IMR-90 (cell line): Measurements from ENCODE around the gene ZBP1. TPM values are rescaled to one million over a fixed set of nuclear protein-coding genes. Genes with fewer than 3 reads are reported as not detected.

ENCODE experiments used
- ATAC-seq: fragments of 200-7000 bp; cut with Tn5 transposase; 2 replicates; pipeline ENCODE4 v1.9.1; 2020; ENCODE audit warnings: low read depth, mild to moderate bottlenecking, moderate library complexity
- BruUV-seq: library from RNA; stranded (reverse); fragments of 400-500 nt; replicated peaks from 2 replicates; lab custom pipeline; 2021; lab: Mats Ljungman, UMichigan
- CTCF ChIA-PET: fragments of 300-600 bp; formaldehyde crosslinking; extraction: SDS; loops from one replicate; lab custom pipeline; 2021; ENCODE audit warnings: antibody characterized with exemption; lab: Yijun Ruan, JAX
- POLR2A ChIA-PET: fragments of 300-600 bp; sonication (Branson Sonifier 250); formaldehyde crosslinking; loops from one replicate; lab custom pipeline; 2022; ENCODE audit warnings: antibody characterized with exemption; ENCODE audit not compliant: unreplicated experiment; lab: Charles Lee
- DNase-seq: peaks from one replicate; pipeline ENCODE4 v3.0.0; 2013
- H2AFZ ChIP-seq: replicated peaks from 2 replicates; pipeline ENCODE3; 2013; ENCODE audit warnings: low read length, mild to moderate bottlenecking; ENCODE audit not compliant: poor library complexity
- H2AK5ac ChIP-seq: 2 replicates; pipeline ENCODE4 v1.6.1; 2013; ENCODE audit warnings: low read depth, low read length, inconsistent platforms
- H2AK9ac ChIP-seq: replicated peaks from 2 replicates; pipeline ENCODE3; 2013; ENCODE audit warnings: mild to moderate bottlenecking, low read depth, low read length, moderate library complexity; ENCODE audit not compliant: poor library complexity
- H2BK120ac ChIP-seq: 2 replicates; pipeline ENCODE4 v1.6.1; 2013; ENCODE audit warnings: low read depth, low read length, inconsistent platforms
- H2BK15ac ChIP-seq: 3 replicates; pipeline ENCODE4 v1.6.1; 2013; ENCODE audit warnings: low read depth, low read length, inconsistent platforms
- H2BK20ac ChIP-seq: 2 replicates; pipeline ENCODE4 v1.6.1; 2013; ENCODE audit warnings: low read depth, mild to moderate bottlenecking, inconsistent platforms, low read length, moderate library complexity
- H2BK5ac ChIP-seq: 2 replicates; pipeline ENCODE4 v1.6.1; 2013; ENCODE audit warnings: mild to moderate bottlenecking, low read depth, low read length, inconsistent platforms; ENCODE audit not compliant: poor library complexity, severe bottlenecking
- H3K14ac ChIP-seq: replicated peaks from 2 replicates; pipeline ENCODE4 v1.6.1; 2013; ENCODE audit warnings: low read depth, low read length, inconsistent platforms
- H3K18ac ChIP-seq: 2 replicates; pipeline ENCODE4 v1.6.1; 2013; ENCODE audit warnings: low read depth, low read length, control low read depth
- H3K23ac ChIP-seq: 2 replicates; pipeline ENCODE4 v1.6.1; 2013; ENCODE audit warnings: low read depth, low read length, inconsistent platforms
- H3K27ac ChIP-seq: 2 replicates; pipeline ENCODE4 v1.5.1; 2013; ENCODE audit warnings: mild to moderate bottlenecking, control low read depth, low read length; ENCODE audit not compliant: insufficient read depth
- H3K27me3 ChIP-seq: 2 replicates; pipeline ENCODE4 v1.6.1; 2013; ENCODE audit warnings: low read length; ENCODE audit not compliant: control insufficient read depth, insufficient read depth
- H3K36me3 ChIP-seq: 2 replicates; pipeline ENCODE4 v1.6.1; 2013; ENCODE audit warnings: low read length, mixed read lengths; ENCODE audit not compliant: control insufficient read depth, insufficient read depth
- H3K4ac ChIP-seq: 2 replicates; pipeline ENCODE4 v1.6.1; 2013; ENCODE audit warnings: low read depth, low read length, inconsistent platforms
- H3K4me1 ChIP-seq: 2 replicates; pipeline ENCODE4 v1.6.1; 2013; ENCODE audit warnings: low read length, mixed read lengths; ENCODE audit not compliant: control insufficient read depth, insufficient read depth
- H3K4me2 ChIP-seq: 2 replicates; pipeline ENCODE4 v1.6.1; 2013; ENCODE audit warnings: low read depth, mild to moderate bottlenecking, control low read depth, low read length, moderate library complexity
- H3K4me3 ChIP-seq: 2 replicates; pipeline ENCODE4 v1.5.1; 2013; ENCODE audit warnings: low read depth, mild to moderate bottlenecking, control low read depth, low read length, moderate library complexity; ENCODE audit not compliant: insufficient read depth
- H3K56ac ChIP-seq: 2 replicates; pipeline ENCODE4 v1.6.1; 2013; ENCODE audit warnings: low read length, inconsistent platforms; ENCODE audit not compliant: insufficient read depth; ENCODE audit errors: extremely low read depth
- H3K79me1 ChIP-seq, 2 experiments: 2 replicates each; pipeline ENCODE4 v1.6.1; 2013; ENCODE audit warnings: low read length in 2 of 2, inconsistent platforms in 1 of 2, low read depth in 1 of 2
- H3K9ac ChIP-seq: 2 replicates; pipeline ENCODE4 v1.6.1; 2013; ENCODE audit warnings: low read depth, low read length, control low read depth
- H3K9me1 ChIP-seq: 2 replicates; pipeline ENCODE4 v1.6.1; 2013; ENCODE audit warnings: low read length, inconsistent platforms; ENCODE audit not compliant: insufficient read depth
- H3K9me3 ChIP-seq: 2 replicates; pipeline ENCODE4 v1.6.1; 2013; ENCODE audit warnings: low read length; ENCODE audit not compliant: control insufficient read depth, insufficient read depth
- H4K20me1 ChIP-seq: 2 replicates; pipeline ENCODE4 v1.6.1; 2013; ENCODE audit warnings: low read length, inconsistent platforms; ENCODE audit not compliant: insufficient read depth
- H4K5ac ChIP-seq: 2 replicates; pipeline ENCODE4 v1.6.1; 2013; ENCODE audit warnings: mild to moderate bottlenecking, low read depth, low read length, control low read depth
- H4K8ac ChIP-seq, 2 experiments: 2 replicates each; pipeline ENCODE4 v1.6.1; 2013; ENCODE audit warnings: low read depth in 2 of 2, low read length in 2 of 2, control low read depth in 1 of 2, inconsistent platforms in 1 of 2
- H4K91ac ChIP-seq: 2 replicates; pipeline ENCODE4 v1.6.1; 2013; ENCODE audit warnings: low read depth, low read length, inconsistent platforms; ENCODE audit not compliant: insufficient read depth
- BHLHE40 ChIP-seq: fragments of 150-350 bp; IDR thresholded peaks from 2 replicates; pipeline ENCODE4 v1.6.1; 2016; ENCODE audit warnings: mild to moderate bottlenecking, low read depth, low read length
- CEBPB ChIP-seq: IDR thresholded peaks from 2 replicates; pipeline ENCODE4 v1.6.1; 2012; ENCODE audit warnings: low read depth, low read length, improper control_type of control experiment
- CHD1 ChIP-seq: IDR thresholded peaks from 2 replicates; pipeline ENCODE4 v1.6.1; 2012; ENCODE audit warnings: low read depth, low read length, improper control_type of control experiment
- CTCF ChIP-seq: conservative IDR thresholded peaks from 2 replicates; pipeline ENCODE4 v1.5.1; 2012; ENCODE audit warnings: mild to moderate bottlenecking, low read depth, low read length, improper control_type of control experiment
- ELK1 ChIP-seq: fragments of 150-350 bp; IDR thresholded peaks from 2 replicates; pipeline ENCODE4 v1.6.1; 2016; ENCODE audit warnings: low read depth, mild to moderate bottlenecking, low read length, moderate library complexity, borderline replicate concordance
- NFE2L2 ChIP-seq: fragments of 150-350 bp; IDR thresholded peaks from 2 replicates; pipeline ENCODE4 v1.6.1; 2016; ENCODE audit warnings: low read depth, mild to moderate bottlenecking, low read length
- POLR2A ChIP-seq: IDR thresholded peaks from 2 replicates; pipeline ENCODE4 v1.6.1; 2012; ENCODE audit warnings: mild to moderate bottlenecking, low read depth, low read length
- WGBS, 2 experiments: methylation state at CpG; one replicate each; pipeline versions ENCODE4 v1.1.5 to v1.1.7; 2013; ENCODE audit warnings: missing lambda C conversion rate in 2 of 2; ENCODE audit not compliant: insufficient read length in 1 of 2; ENCODE audit errors: extremely low coverage in 2 of 2; 5-methylcytosine and 5-hydroxymethylcytosine counted together
- dilution Hi-C: fragments of 300-500 bp; cut with HindIII; formaldehyde crosslinking; loops from one replicate; pipeline ENCODE4 v1.14.3; 2018; ENCODE audit warnings: low sequenced_read_pairs; ENCODE audit not compliant: unreplicated experiment
- in situ Hi-C: fragments of 300-500 bp; cut with MboI; formaldehyde crosslinking; loops from 3 replicates; pipeline ENCODE4 v1.14.3; 2019; ENCODE audit warnings: low sequenced_read_pairs, inconsistent platforms, mixed read lengths
- intact Hi-C: fragments of 100-400 bp; cut with micrococcal nuclease; formaldehyde crosslinking; loops from 2 replicates; pipeline ENCODE4 v1.10.0; 2022
- polyA plus RNA-seq, 3 experiments: library from polyadenylated mRNA; depleted of rRNA; stranded (reverse); fragments of >200 nt; gene quantifications; 2 replicates each; pipeline ENCODE4 v1.2.3, GENCODE V29; 2012; ENCODE audit warnings: low replicate concordance in 1 of 3
- total RNA-seq: library from RNA; depleted of rRNA; stranded (reverse); fragments of >200 nt; gene quantifications from 2 replicates; pipeline ENCODE4 v1.2.3, GENCODE V29; 2012

The ZBP1 gene
- total and polyA plus RNA-seq, 2 of the 4 experiments (the other 2 are of a cell fraction): not detected

GRCh38 chr20:57622579-57623381 lies 2.6 kb upstream of the ZBP1 start (continued):
- no peak for TF ChIP-seq ELK1

- TF ChIP-seq ELK1 (no peak), CHD1 (no peak), NFE2L2 (no peak), CEBPB (no peak), POLR2A (no peak), BHLHE40 (no peak), CTCF (no peak)
- Histone ChIP-seq H3K36me3 (no peaks in the 10 kb centered on the region), H3K4me2 (no peak overlapping the region), H2BK20ac (no peak overlapping the region), H3K27ac (no peak overlapping the region), H3K9ac (no peak overlapping the region), H4K20me1 (no peaks in the 10 kb centered on the region), H2BK15ac (no peak overlapping the region), H2BK120ac (no peak overlapping the region), H3K9me3 (peaks cover 3% of the 10 kb centered on the region; the same call in 1 of the 2 replicates), H2AFZ (no peak overlapping the region), H4K91ac (no peak overlapping the region), H4K8ac (no peak overlapping the region), H3K4me3 (no peak overlapping the region), H3K14ac (no peak overlapping the region), H2AK9ac (no peak overlapping the region), H3K4me1 (no peaks in the 10 kb centered on the region), H4K5ac (no peak overlapping the region), H3K9me1 (no peaks in the 10 kb centered on the region), H2AK5ac (no peak overlapping the region), H3K27me3 (peaks cover 8% of the 10 kb centered on the region), H3K56ac (no peak overlapping the region), H3K23ac (no peak overlapping the region), H2BK5ac (no peak overlapping the region), H3K18ac (no peak overlapping the region), H3K4ac (no peak overlapping the region), H3K79me1 (no peaks in the 10 kb centered on the region)
- DNase-seq (no peak), ATAC-seq (no peak)
- no TSS peak for BruUV-seq
- dilution Hi-C loops: no loop called here
- WGBS, 2 experiments: 89% methylated on average over 3 of the region's 7 CpGs; no CpG with 5 or more reads in 1 of the 2 experiments
- in situ Hi-C loops: no loop called here
- CTCF ChIA-PET: interaction anchor here (1.1 kb wide), 1 partner anchor 465 kb away, joined by 4 read pairs; no protein-coding TSS in a partner anchor
- intact Hi-C loops: loop anchor here (1.0 kb wide), 1 partner anchor 557 kb away; no protein-coding TSS in a partner anchor
- POLR2A ChIA-PET: no interaction called here
Observed at GRCh38 chr20:57622201-57622570, 2.0 kb upstream of the ZBP1 start.
